HCT116 (cell line): ENCODE measurements around the gene CDH22. TPM values are rescaled to one million over a fixed set of nuclear protein-coding genes. Genes with fewer than 3 reads are reported as not detected.

Experiments
- ATAC-seq: fragments of 200-7000 bp; cut with Tn5 transposase; 2 replicates; pipeline ENCODE4 v1.9.1; 2020; ENCODE audit warnings: mild to moderate bottlenecking, moderate library complexity
- BruUV-seq: library from RNA; stranded (reverse); fragments of 400-500 nt; replicated peaks from 2 replicates; lab custom pipeline; 2021; lab: Mats Ljungman, UMichigan
- CTCF ChIA-PET: fragments of 300-600 bp; sonication (Branson Sonifier 250); formaldehyde crosslinking; loops from one replicate; lab custom pipeline; 2021; ENCODE audit warnings: antibody characterized with exemption; lab: Charles Lee
- POLR2A ChIA-PET: fragments of 300-600, 350-600 bp; sonication (Branson Sonifier 250); formaldehyde crosslinking; loops from one replicate; lab custom pipeline; 2021; ENCODE audit warnings: antibody characterized with exemption; lab: Charles Lee
- RAD21 ChIA-PET, 2 experiments: fragments of 300-600 bp; sonication (Branson Sonifier 250); formaldehyde crosslinking; loops; one replicate each; lab custom pipeline; 2023; ENCODE audit warnings: low total read pairs in 2 of 2; ENCODE audit not compliant: uncharacterized antibody in 2 of 2, unreplicated experiment in 2 of 2, low non-redundant PET in 1 of 2; lab: Charles Lee
- DNase-seq: peaks from one replicate; pipeline ENCODE4 v3.0.0-alpha.2; 2010; ENCODE audit warnings: low read depth, low spot score
- H2AFZ ChIP-seq: fragments of 200-600 bp; shearing (Covaris generic), sonication (generic); 2 replicates; pipeline ENCODE4 v1.6.1; 2017; ENCODE audit warnings: low read depth, mixed run types, mixed read lengths, antibody characterized with exemption, low read length; ENCODE audit not compliant: poor library complexity, severe bottlenecking
- H3K27ac ChIP-seq: 2 replicates; pipeline ENCODE4 v1.5.1; 2012; ENCODE audit warnings: low read depth, low read length
- H3K27me3 ChIP-seq: fragments of 200-600 bp; sonication (generic); 2 replicates; pipeline ENCODE4 v1.6.1; 2016; ENCODE audit warnings: mixed run types, low read length, mixed read lengths; ENCODE audit not compliant: insufficient read depth
- H3K36me3 ChIP-seq, 2 experiments: fragments of 200-500 bp in 1 of 2; fragments of 200-600 bp in 1 of 2; sonication (Bioruptor generic) in 1 of 2; sonication (generic) in 1 of 2; 2 replicates each; pipeline versions ENCODE4 v1.5.1 to v1.6.1; 2014 to 2016; ENCODE audit warnings: low read length in 2 of 2, inconsistent platforms in 1 of 2, mixed read lengths in 1 of 2, mixed run types in 1 of 2; ENCODE audit not compliant: insufficient read depth in 2 of 2, control insufficient read depth in 1 of 2
- H3K4me1 ChIP-seq, 2 experiments: fragments of 200-600 bp in 1 of 2; sonication (generic) in 1 of 2; 2 replicates each; pipeline versions ENCODE4 v1.5.1 to v1.6.1; 2012 to 2017; ENCODE audit warnings: low read length in 2 of 2, inconsistent platforms in 1 of 2, mild to moderate bottlenecking in 1 of 2, mixed read lengths in 1 of 2, mixed run types in 1 of 2, moderate library complexity in 1 of 2; ENCODE audit not compliant: insufficient read depth in 2 of 2, control insufficient read depth in 1 of 2
- H3K4me2 ChIP-seq: fragments of 200-600 bp; sonication (generic); 2 replicates; pipeline ENCODE4 v1.6.1; 2017; ENCODE audit warnings: mixed run types, low read length, mixed read lengths
- H3K4me3 ChIP-seq, 2 experiments: fragments of 200-600 bp in 1 of 2; sonication (generic) in 1 of 2; replicated peaks in 1 of 2; 2 replicates each; pipeline ENCODE4 v1.5.1; 2011 to 2016; ENCODE audit warnings: low read length in 2 of 2, control low read depth in 1 of 2, low read depth in 1 of 2, mild to moderate bottlenecking in 1 of 2, mixed read lengths in 1 of 2, mixed run types in 1 of 2
- H3K79me2 ChIP-seq: fragments of 200-600 bp; sonication (generic); 2 replicates; pipeline ENCODE4 v1.6.1; 2017; ENCODE audit warnings: mild to moderate bottlenecking, mixed run types, low read length, moderate library complexity, mixed read lengths; ENCODE audit not compliant: insufficient read depth
- H3K9ac ChIP-seq: fragments of 200-600 bp; sonication (generic); 2 replicates; pipeline ENCODE4 v1.6.1; 2016; ENCODE audit warnings: low read length, mixed read lengths
- H3K9me2 ChIP-seq: fragments of 200-600 bp; sonication (generic), shearing (Covaris generic); 2 replicates; pipeline ENCODE4 v1.6.1; 2017; ENCODE audit warnings: mixed run types, mild to moderate bottlenecking, moderate library complexity; ENCODE audit not compliant: insufficient read depth
- H3K9me3 ChIP-seq, 2 experiments: fragments of 200-500 bp in 1 of 2; fragments of 200-600 bp in 1 of 2; sonication (Bioruptor generic) in 1 of 2; sonication (generic) in 1 of 2; 2 replicates each; pipeline ENCODE4 v1.6.1; 2014 to 2017; ENCODE audit warnings: low read length in 2 of 2, mixed read lengths in 2 of 2, inconsistent platforms in 1 of 2, low read depth in 1 of 2, mild to moderate bottlenecking in 1 of 2, mixed run types in 1 of 2, moderate library complexity in 1 of 2; ENCODE audit not compliant: control insufficient read depth in 1 of 2, insufficient read depth in 1 of 2
- H4K20me1 ChIP-seq: fragments of 200-600 bp; sonication (generic), shearing (Covaris generic); 2 replicates; pipeline ENCODE4 v1.6.1; 2017; ENCODE audit warnings: mixed run types, mild to moderate bottlenecking, moderate library complexity; ENCODE audit not compliant: insufficient read depth
- CBX3 ChIP-seq: IDR thresholded peaks from 2 replicates; pipeline ENCODE4 v1.6.1; 2012; ENCODE audit warnings: low read depth
- CEBPB ChIP-seq: IDR thresholded peaks from 2 replicates; pipeline ENCODE4 v1.6.1; 2012; ENCODE audit warnings: low read depth
- ELF1 ChIP-seq: IDR thresholded peaks from 2 replicates; pipeline ENCODE4 v1.6.1; 2012; ENCODE audit warnings: low read depth, borderline replicate concordance
- EZH2 ChIP-seq: fragments of 200-600 bp; sonication (generic); IDR thresholded peaks from 2 replicates; pipeline ENCODE4 v1.6.1; 2017; ENCODE audit warnings: antibody characterized with exemption, mixed run types
- EZH2phosphoT487 ChIP-seq: fragments of 200-600 bp; IDR thresholded peaks from 2 replicates; pipeline ENCODE4 v1.6.1; 2018; ENCODE audit warnings: antibody characterized with exemption, borderline replicate concordance
- FOSL1 ChIP-seq: IDR thresholded peaks from 2 replicates; pipeline ENCODE4 v1.6.1; 2012; ENCODE audit warnings: low read depth
- POLR2A ChIP-seq: IDR thresholded peaks from 2 replicates; pipeline ENCODE4 v1.7.0; 2011; ENCODE audit warnings: borderline replicate concordance; ENCODE audit not compliant: insufficient read depth, insufficient read length; ENCODE audit errors: extremely low read depth
- RAD21 ChIP-seq: IDR thresholded peaks from 2 replicates; pipeline ENCODE4 v1.6.1; 2012; ENCODE audit warnings: low read depth, mild to moderate bottlenecking
- SP1 ChIP-seq: IDR thresholded peaks from 2 replicates; pipeline ENCODE4 v1.6.1; 2012; ENCODE audit warnings: low read depth
- SRF ChIP-seq: IDR thresholded peaks from 2 replicates; pipeline ENCODE4 v1.6.1; 2012; ENCODE audit warnings: low read depth
- TCF7L2 ChIP-seq: IDR thresholded peaks from 2 replicates; pipeline ENCODE4 v1.7.0; 2011; ENCODE audit warnings: borderline replicate concordance, inconsistent platforms; ENCODE audit not compliant: insufficient read depth, insufficient read length; ENCODE audit errors: extremely low read depth
- ZFX ChIP-seq: fragments of 450-650 bp; IDR thresholded peaks from 2 replicates; pipeline ENCODE4 v1.6.1; 2017
- ZNF274 ChIP-seq: fragments of 200-500 bp; sonication (Bioruptor generic); IDR thresholded peaks from 2 replicates; pipeline ENCODE4 v1.6.1; 2014; ENCODE audit warnings: mild to moderate bottlenecking, low read depth, low read length, inconsistent platforms
- intact Hi-C: fragments of 100-400 bp; cut with micrococcal nuclease; formaldehyde crosslinking; loops from 2 replicates; pipeline ENCODE4 v1.10.0; 2022
- total RNA-seq: library from RNA; stranded (reverse); gene quantifications from one replicate; pipeline ENCODE4 v1.2.1, GENCODE V29; 2021; ENCODE audit not compliant: unreplicated experiment
- TF ChIP-seq, protein P1 (sequence below): IDR thresholded peaks from 2 replicates; pipeline ENCODE4 v1.6.1; 2012
- TF ChIP-seq, protein P2 (sequence below): IDR thresholded peaks from 2 replicates; pipeline ENCODE4 v1.6.1; 2012; ENCODE audit warnings: low read depth
- TF ChIP-seq, protein P3 (sequence below), 3 experiments: fragments of 200-600 bp in 1 of 3; sonication (generic) in 1 of 3; IDR thresholded peaks in 2 of 3; conservative IDR thresholded peaks in 1 of 3; 2 replicates each; pipeline ENCODE4 v1.5.1; 2012 to 2017; ENCODE audit warnings: low read depth in 2 of 3, low read length in 2 of 3, antibody characterized with exemption in 1 of 3, borderline replicate concordance in 1 of 3, control low read depth in 1 of 3, mild to moderate bottlenecking in 1 of 3, mixed read lengths in 1 of 3, mixed run types in 1 of 3, moderate library complexity in 1 of 3; ENCODE audit not compliant: insufficient read depth in 1 of 3
- TF ChIP-seq, protein P4 (sequence below): IDR thresholded peaks from 2 replicates; pipeline ENCODE4 v1.6.1; 2011; ENCODE audit warnings: mild to moderate bottlenecking, low read length, moderate library complexity; ENCODE audit not compliant: insufficient replicate concordance; ENCODE audit errors: extremely low read depth
- TF ChIP-seq, protein P5 (sequence below): IDR thresholded peaks from 2 replicates; pipeline ENCODE4 v1.6.1; 2012

CDH22 gene
- total RNA-seq, 1 experiment from 2014 or later: 1.8 TPM

DNA sequence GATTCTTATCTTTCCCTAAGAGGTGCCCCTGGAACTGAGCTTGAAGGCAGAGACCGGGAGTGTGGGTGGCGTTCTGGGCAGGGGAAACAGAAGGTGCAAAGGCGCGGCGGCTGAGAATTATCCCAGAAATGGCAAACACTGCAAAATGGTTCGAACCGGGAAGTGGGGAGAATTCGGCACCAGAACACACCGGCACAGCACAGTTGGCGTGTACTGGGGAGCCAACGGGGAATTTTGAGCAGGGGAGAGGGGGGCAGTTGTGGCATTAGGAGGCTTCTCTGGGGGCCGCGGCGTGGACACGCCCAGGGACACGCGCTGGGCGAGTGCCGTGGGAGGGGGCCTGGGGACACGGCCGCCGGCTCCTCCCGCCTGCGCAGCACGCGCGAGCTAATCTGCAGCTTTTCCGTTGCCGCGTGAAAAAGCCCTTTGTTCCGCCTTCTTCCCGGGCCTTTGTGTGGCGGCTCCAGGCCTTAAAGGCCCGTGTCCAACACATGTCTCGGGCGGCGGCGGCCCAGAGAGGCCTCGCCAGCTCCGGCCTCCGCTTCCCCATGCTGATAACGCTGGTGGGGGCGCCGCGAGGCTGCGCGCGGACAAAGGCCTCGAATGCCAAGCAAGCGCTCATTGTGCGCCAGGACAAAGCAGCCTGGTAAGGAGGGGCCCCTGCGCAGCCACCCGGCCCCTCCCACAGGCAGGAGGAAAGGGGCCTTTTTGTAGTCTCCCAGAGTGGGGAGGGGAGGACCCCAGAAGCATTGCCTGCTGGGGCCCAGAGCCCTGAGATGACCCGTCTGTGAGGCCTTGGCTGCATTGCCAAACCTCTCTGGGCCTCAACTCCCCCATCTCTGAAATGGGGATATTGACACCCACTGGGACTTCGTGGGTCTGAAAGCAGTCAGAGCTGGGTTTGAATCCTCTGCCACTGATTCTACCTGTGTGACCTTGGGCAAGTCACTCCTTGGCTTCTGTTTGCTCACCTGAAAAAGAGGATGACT, 107.4 kb downstream of the CDH22 start:
- intact Hi-C loops: no loop called here
- peaks cover 26 to 47% of the 10 kb centered on the region in 2 experiments for H3K4me1 ChIP-seq
- no peaks in the 10 kb centered on the region for H3K9me3 ChIP-seq
- H3K36me3 ChIP-seq: no peaks in the 10 kb centered on the region
- DNase-seq (no peak), ATAC-seq (no peak)
- no peaks in the 10 kb centered on the region for H4K20me1 ChIP-seq
- no peaks in the 10 kb centered on the region for H3K27me3 ChIP-seq
- CTCF ChIA-PET: no interaction called here
- H3K27ac ChIP-seq: no peak overlapping the region; the same call in 1 of the 2 replicates
- H3K79me2 ChIP-seq: no peaks in the 10 kb centered on the region
- no peak overlapping the region for H3K4me3 ChIP-seq
- no peak overlapping the region for H3K4me2 ChIP-seq
- POLR2A ChIA-PET: no interaction called here
- no peak overlapping the region for H2AFZ ChIP-seq
- H3K9me2 ChIP-seq: no peaks in the 10 kb centered on the region
- RAD21 ChIA-PET: no interaction called here
- H3K9ac ChIP-seq: no peak overlapping the region
- BruUV-seq: no TSS peak
- TF ChIP-seq SRF (no peak), TCF7L2 (no peak), CEBPB (no peak), EZH2phosphoT487 (no peak), POLR2A (no peak), ELF1 (no peak), RAD21 (no peak), CBX3 (no peak), ZNF274 (no peak), SP1 (no peak), ZFX (no peak), FOSL1 (no peak), EZH2 (no peak)
- TF ChIP-seq, protein P1, sequence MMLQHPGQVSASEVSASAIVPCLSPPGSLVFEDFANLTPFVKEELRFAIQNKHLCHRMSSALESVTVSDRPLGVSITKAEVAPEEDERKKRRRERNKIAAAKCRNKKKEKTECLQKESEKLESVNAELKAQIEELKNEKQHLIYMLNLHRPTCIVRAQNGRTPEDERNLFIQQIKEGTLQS: no peak
- TF ChIP-seq, protein P2, sequence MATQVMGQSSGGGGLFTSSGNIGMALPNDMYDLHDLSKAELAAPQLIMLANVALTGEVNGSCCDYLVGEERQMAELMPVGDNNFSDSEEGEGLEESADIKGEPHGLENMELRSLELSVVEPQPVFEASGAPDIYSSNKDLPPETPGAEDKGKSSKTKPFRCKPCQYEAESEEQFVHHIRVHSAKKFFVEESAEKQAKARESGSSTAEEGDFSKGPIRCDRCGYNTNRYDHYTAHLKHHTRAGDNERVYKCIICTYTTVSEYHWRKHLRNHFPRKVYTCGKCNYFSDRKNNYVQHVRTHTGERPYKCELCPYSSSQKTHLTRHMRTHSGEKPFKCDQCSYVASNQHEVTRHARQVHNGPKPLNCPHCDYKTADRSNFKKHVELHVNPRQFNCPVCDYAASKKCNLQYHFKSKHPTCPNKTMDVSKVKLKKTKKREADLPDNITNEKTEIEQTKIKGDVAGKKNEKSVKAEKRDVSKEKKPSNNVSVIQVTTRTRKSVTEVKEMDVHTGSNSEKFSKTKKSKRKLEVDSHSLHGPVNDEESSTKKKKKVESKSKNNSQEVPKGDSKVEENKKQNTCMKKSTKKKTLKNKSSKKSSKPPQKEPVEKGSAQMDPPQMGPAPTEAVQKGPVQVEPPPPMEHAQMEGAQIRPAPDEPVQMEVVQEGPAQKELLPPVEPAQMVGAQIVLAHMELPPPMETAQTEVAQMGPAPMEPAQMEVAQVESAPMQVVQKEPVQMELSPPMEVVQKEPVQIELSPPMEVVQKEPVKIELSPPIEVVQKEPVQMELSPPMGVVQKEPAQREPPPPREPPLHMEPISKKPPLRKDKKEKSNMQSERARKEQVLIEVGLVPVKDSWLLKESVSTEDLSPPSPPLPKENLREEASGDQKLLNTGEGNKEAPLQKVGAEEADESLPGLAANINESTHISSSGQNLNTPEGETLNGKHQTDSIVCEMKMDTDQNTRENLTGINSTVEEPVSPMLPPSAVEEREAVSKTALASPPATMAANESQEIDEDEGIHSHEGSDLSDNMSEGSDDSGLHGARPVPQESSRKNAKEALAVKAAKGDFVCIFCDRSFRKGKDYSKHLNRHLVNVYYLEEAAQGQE: no peak
- TF ChIP-seq, protein P3, sequence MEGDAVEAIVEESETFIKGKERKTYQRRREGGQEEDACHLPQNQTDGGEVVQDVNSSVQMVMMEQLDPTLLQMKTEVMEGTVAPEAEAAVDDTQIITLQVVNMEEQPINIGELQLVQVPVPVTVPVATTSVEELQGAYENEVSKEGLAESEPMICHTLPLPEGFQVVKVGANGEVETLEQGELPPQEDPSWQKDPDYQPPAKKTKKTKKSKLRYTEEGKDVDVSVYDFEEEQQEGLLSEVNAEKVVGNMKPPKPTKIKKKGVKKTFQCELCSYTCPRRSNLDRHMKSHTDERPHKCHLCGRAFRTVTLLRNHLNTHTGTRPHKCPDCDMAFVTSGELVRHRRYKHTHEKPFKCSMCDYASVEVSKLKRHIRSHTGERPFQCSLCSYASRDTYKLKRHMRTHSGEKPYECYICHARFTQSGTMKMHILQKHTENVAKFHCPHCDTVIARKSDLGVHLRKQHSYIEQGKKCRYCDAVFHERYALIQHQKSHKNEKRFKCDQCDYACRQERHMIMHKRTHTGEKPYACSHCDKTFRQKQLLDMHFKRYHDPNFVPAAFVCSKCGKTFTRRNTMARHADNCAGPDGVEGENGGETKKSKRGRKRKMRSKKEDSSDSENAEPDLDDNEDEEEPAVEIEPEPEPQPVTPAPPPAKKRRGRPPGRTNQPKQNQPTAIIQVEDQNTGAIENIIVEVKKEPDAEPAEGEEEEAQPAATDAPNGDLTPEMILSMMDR (IDR thresholded peaks at IDR 0.05 in 2 of 3, conservative IDR thresholded peaks at IDR 0.05 in 1 of 3; ENCODE audit: borderline replicate concordance in 1 of 3, insufficient read depth in 1 of 3, low read depth in 2 of 3, low read length in 2 of 3): no peak
- TF ChIP-seq, protein P4, sequence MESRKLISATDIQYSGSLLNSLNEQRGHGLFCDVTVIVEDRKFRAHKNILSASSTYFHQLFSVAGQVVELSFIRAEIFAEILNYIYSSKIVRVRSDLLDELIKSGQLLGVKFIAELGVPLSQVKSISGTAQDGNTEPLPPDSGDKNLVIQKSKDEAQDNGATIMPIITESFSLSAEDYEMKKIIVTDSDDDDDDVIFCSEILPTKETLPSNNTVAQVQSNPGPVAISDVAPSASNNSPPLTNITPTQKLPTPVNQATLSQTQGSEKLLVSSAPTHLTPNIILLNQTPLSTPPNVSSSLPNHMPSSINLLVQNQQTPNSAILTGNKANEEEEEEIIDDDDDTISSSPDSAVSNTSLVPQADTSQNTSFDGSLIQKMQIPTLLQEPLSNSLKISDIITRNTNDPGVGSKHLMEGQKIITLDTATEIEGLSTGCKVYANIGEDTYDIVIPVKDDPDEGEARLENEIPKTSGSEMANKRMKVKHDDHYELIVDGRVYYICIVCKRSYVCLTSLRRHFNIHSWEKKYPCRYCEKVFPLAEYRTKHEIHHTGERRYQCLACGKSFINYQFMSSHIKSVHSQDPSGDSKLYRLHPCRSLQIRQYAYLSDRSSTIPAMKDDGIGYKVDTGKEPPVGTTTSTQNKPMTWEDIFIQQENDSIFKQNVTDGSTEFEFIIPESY: no peak
- TF ChIP-seq, protein P5, sequence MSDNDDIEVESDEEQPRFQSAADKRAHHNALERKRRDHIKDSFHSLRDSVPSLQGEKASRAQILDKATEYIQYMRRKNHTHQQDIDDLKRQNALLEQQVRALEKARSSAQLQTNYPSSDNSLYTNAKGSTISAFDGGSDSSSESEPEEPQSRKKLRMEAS: no peak
